ENCODE results near the gene DIP2C. TPM values are rescaled to one million over a fixed set of nuclear protein-coding genes. Genes with fewer than 3 reads are reported as not detected.

Gene DIP2C
- total RNA-seq, 1 donor from 2014 or later = 18.4 TPM

DNA sequence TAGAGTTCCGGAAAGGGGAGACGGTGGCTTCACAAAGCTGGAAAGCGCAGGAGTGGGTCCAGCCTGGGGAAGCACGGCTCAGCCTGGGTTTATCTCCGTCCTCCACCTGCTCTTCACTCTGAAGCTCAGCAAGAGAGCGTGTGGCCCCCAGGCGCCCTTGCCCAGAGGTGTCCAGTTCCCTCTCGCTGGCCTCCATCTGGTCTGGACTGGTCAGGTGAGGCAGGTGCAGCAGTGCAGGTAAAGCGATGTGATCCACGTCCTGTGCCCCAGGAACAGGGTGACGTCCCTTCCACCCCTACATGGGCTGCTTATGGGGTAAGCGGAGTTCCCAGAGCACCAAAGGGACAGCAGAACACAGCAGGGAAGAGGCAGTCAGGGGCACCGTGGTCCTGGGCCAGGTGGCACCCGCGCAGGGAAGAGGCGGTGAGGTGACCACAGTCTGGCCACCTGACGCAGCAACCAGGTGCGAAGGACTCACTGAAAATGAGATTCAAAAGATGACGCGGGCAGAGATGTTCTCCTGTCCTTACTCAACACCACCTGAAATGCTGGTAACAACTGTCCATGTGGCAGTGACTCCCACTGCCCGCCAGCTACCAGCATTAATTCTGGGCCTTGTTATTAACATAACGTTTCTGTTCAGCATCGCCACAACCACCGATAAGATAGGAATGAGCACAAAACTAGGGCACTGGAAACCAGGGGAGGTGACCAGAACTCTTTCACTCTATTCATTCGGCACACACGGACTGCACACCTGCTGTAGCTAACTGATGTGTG is 33.0 kb upstream of the DIP2C start:
- no peaks in the 10 kb centered on the region for H3K27me3 ChIP-seq
- no peaks in the 10 kb centered on the region for H3K9me3 ChIP-seq
- H3K36me3 ChIP-seq = no peaks in the 10 kb centered on the region
- no peak overlapping the region for H3K4me3 ChIP-seq
- H3K27ac ChIP-seq = no peak overlapping the region
- no peak for DNase-seq (ENCODE audit: extremely low spot score in 2 of 2)
- TF ChIP-seq, protein P1, sequence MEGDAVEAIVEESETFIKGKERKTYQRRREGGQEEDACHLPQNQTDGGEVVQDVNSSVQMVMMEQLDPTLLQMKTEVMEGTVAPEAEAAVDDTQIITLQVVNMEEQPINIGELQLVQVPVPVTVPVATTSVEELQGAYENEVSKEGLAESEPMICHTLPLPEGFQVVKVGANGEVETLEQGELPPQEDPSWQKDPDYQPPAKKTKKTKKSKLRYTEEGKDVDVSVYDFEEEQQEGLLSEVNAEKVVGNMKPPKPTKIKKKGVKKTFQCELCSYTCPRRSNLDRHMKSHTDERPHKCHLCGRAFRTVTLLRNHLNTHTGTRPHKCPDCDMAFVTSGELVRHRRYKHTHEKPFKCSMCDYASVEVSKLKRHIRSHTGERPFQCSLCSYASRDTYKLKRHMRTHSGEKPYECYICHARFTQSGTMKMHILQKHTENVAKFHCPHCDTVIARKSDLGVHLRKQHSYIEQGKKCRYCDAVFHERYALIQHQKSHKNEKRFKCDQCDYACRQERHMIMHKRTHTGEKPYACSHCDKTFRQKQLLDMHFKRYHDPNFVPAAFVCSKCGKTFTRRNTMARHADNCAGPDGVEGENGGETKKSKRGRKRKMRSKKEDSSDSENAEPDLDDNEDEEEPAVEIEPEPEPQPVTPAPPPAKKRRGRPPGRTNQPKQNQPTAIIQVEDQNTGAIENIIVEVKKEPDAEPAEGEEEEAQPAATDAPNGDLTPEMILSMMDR (IDR thresholded peaks at IDR 0.05) = no peak
- no peak for TF ChIP-seq POLR2A (IDR thresholded peaks at IDR 0.05)
- no peak for TF ChIP-seq POLR2AphosphoS5 (IDR thresholded peaks at IDR 0.05; ENCODE audit: insufficient read depth in 1 of 2, low read depth in 1 of 2)
- no peaks in the 10 kb centered on the region for H3K4me1 ChIP-seq
- intact Hi-C loops (cut with DNase I) = no loop called here

DNA sequence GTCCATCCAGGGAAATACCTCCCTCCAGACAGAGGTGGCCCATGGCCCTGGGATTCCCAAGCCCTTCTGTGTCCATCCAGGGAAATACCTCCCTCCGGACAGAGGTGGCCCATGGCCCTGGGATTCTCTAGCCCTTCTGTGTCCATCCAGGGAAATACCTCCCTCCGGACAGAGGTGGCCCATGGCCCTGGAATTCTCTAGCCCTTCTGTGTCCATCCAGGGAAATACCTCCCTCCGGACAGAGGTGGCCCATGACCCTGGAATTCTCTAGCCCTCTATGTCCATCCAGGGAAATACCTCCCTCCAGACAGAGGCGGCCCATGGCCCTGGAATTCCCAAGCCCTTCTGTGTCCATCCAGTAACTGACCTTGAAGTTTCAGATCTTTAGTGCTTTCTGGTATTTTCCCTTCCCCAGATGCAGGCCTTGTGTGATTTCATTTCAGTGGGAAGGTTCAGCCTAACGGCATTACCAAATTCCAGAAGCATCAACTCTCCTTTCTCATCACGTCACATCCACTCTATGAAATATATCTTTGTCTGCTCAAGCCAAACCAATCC is 28.8 kb upstream of the DIP2C start:
- H3K27ac ChIP-seq = no peak overlapping the region
- no peak for TF ChIP-seq POLR2A (IDR thresholded peaks at IDR 0.05)
- TF ChIP-seq, protein P1 (IDR thresholded peaks at IDR 0.05) = no peak
- no peak for TF ChIP-seq POLR2AphosphoS5 (IDR thresholded peaks at IDR 0.05; ENCODE audit: insufficient read depth in 1 of 2, low read depth in 1 of 2)
- H3K36me3 ChIP-seq = no peaks in the 10 kb centered on the region
- no peak for DNase-seq (ENCODE audit: extremely low spot score in 2 of 2)
- H3K4me3 ChIP-seq = no peak overlapping the region
- no peaks in the 10 kb centered on the region for H3K27me3 ChIP-seq
- peaks cover 8% of the 10 kb centered on the region for H3K9me3 ChIP-seq
- no peaks in the 10 kb centered on the region for H3K4me1 ChIP-seq
- intact Hi-C loops (cut with DNase I) = no loop called here

DNA sequence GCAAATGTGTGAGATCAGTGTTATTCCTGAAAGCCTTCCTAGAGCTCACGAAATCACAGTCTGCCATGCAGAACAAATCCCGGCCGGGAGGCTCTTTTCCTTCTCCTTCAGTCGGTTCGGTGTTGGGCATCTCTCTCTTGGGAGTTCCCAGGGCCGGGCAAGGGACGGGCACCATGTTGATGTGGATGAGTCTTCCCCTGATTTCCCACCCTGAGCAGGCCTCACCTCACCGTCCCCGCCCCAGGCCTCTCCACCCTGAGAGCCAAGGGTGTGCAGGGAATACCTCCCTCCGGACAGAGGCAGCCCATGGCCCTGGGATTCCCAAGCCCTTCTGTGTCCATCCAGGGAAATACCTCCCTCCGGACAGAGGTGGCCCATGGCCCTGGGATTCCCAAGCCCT is 28.0 kb upstream of the DIP2C start:
- Histone ChIP-seq H3K27me3 (no peaks in the 10 kb centered on the region), H3K36me3 (no peaks in the 10 kb centered on the region), H3K27ac (no peak overlapping the region), H3K4me1 (no peaks in the 10 kb centered on the region), H3K4me3 (no peak overlapping the region), H3K9me3 (peaks cover 8% of the 10 kb centered on the region)
- TF ChIP-seq, protein P1 (IDR thresholded peaks at IDR 0.05) = no peak
- TF ChIP-seq POLR2A (IDR thresholded peaks at IDR 0.05) = no peak
- no peak for TF ChIP-seq POLR2AphosphoS5 (IDR thresholded peaks at IDR 0.05; ENCODE audit: insufficient read depth in 1 of 2, low read depth in 1 of 2)
- no peak for DNase-seq (ENCODE audit: extremely low spot score in 2 of 2)
- intact Hi-C loops (cut with DNase I) = no loop called here

DNA sequence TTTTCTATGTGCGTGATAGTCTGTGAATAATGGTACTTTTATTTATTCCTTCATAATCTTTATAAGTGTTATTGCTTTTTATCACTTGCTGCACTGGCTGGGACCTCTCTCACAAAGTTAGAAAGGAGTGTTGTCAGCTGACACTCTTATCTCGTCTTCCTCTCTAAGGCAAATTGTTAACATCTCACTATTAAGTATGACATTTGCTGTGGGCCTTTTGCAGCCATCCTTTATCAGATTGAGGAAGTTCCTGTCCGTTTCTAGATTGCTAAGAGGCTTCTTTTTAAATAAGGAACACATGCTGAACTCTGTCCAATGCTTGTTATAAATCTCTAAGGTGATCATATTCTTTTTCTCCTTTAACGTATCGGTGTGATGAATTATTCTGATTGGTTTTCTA is 27.4 kb upstream of the DIP2C start:
- no peak overlapping the region for H3K27ac ChIP-seq
- no peaks in the 10 kb centered on the region for H3K36me3 ChIP-seq
- no peak overlapping the region for H3K4me3 ChIP-seq
- DNase-seq (ENCODE audit: extremely low spot score in 2 of 2) = no peak
- no peaks in the 10 kb centered on the region for H3K4me1 ChIP-seq
- no peaks in the 10 kb centered on the region for H3K27me3 ChIP-seq
- TF ChIP-seq POLR2A (IDR thresholded peaks at IDR 0.05) (no peak), POLR2AphosphoS5 (IDR thresholded peaks at IDR 0.05; ENCODE audit: insufficient read depth in 1 of 2, low read depth in 1 of 2) (no peak)
- TF ChIP-seq, protein P1 (IDR thresholded peaks at IDR 0.05) = no peak
- intact Hi-C loops (cut with DNase I) = no loop called here
- peaks cover 8% of the 10 kb centered on the region for H3K9me3 ChIP-seq

DNA sequence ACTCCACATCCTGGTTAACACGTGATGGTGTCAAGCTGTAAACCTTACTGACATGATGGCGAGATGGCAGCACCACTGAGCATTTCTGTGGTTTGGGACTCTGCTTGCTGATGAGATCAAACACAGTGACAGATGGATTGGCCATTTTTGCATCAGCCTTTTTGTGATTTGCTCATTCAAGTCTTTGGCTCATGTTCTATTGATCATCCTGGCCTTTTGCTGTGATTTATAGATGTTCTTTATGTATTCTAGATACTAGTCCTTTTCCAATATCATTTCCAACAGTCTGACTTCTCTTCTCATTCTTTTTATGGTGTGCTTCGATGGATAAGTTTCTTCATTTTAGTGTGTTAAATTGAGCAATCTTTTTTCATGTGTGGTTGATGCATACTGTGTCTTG is 24.7 kb upstream of the DIP2C start:
- no peaks in the 10 kb centered on the region for H3K4me1 ChIP-seq
- no peak for DNase-seq (ENCODE audit: extremely low spot score in 2 of 2)
- no peak overlapping the region for H3K27ac ChIP-seq
- H3K9me3 ChIP-seq = peaks cover 8% of the 10 kb centered on the region
- intact Hi-C loops (cut with DNase I) = no loop called here
- no peaks in the 10 kb centered on the region for H3K36me3 ChIP-seq
- H3K4me3 ChIP-seq = no peak overlapping the region
- H3K27me3 ChIP-seq = no peaks in the 10 kb centered on the region
- TF ChIP-seq POLR2AphosphoS5 (IDR thresholded peaks at IDR 0.05; ENCODE audit: insufficient read depth in 1 of 2, low read depth in 1 of 2) = no peak
- no peak for TF ChIP-seq POLR2A (IDR thresholded peaks at IDR 0.05)
- TF ChIP-seq, protein P1 (IDR thresholded peaks at IDR 0.05) = no peak
